Measurements from ENCODE around the gene GALNT9. TPM values are rescaled to one million over a fixed set of nuclear protein-coding genes. Genes with fewer than 3 reads are reported as not detected.
"Not testable (repeated sequence)": the region's sequence is repeated elsewhere in the genome, so short reads cannot be mapped to it uniquely, and the experiment has no call there.

GALNT9 gene
- total and polyA plus RNA-seq, 7 donors = 0.28 to 5.0 (median 2.8) TPM; not detected in 2

- no peak for TF ChIP-seq POLR2A (IDR thresholded peaks at IDR 0.05)
- no peak for TF ChIP-seq POLR2AphosphoS5 (IDR thresholded peaks at IDR 0.05)
- no peak for TF ChIP-seq CTCF (IDR thresholded peaks at IDR 0.05)
- TF ChIP-seq EP300 (IDR thresholded peaks at IDR 0.05) = no peak
- no peaks in the 10 kb centered on the region for H3K36me3 ChIP-seq
- DNase-seq = no peak
- peaks cover 0 to 52% (median 13%) of the 10 kb centered on the region in 3 donors for H3K27me3 ChIP-seq
- H3K4me1 ChIP-seq = no peaks in the 10 kb centered on the region
- H3K9me3 ChIP-seq = no peaks in the 10 kb centered on the region
- intact Hi-C loops (cut with DNase I) = no loop called here
- H3K4me3 ChIP-seq = no peak overlapping the region
- 94% methylated on average over 18 of the region's 18 CpGs for WGBS, 2 donors
- H3K27ac ChIP-seq = no peak overlapping the region
Measured at GRCh38 chr12:132296063-132296462, 33.3 kb downstream of the GALNT9 start.

- H3K4me3 ChIP-seq; H3K36me3 ChIP-seq; DNase-seq; intact Hi-C loops (cut with DNase I); H3K27ac ChIP-seq; H3K4me1 ChIP-seq; H3K9me3 ChIP-seq: not testable (repeated sequence)
- 94 to 96% methylated on average over 24 of the region's 24 CpGs for WGBS, 2 donors
- peaks cover 0 to 48% (median 13%) of the 10 kb centered on the region in 3 donors for H3K27me3 ChIP-seq
Measured at GRCh38 chr12:132295561-132295960, 33.8 kb downstream of the GALNT9 start.

GRCh38 chr12:132295101-132295526 is 34.3 kb downstream of the GALNT9 start:
- no peak for DNase-seq
- H3K4me3 ChIP-seq = no peak overlapping the region
- H3K4me1 ChIP-seq = no peaks in the 10 kb centered on the region
- TF ChIP-seq POLR2AphosphoS5 (IDR thresholded peaks at IDR 0.05) (no peak), EP300 (IDR thresholded peaks at IDR 0.05) (no peak), POLR2A (IDR thresholded peaks at IDR 0.05) (no peak), CTCF (IDR thresholded peaks at IDR 0.05) (no peak)
- H3K27ac ChIP-seq = no peak overlapping the region
- no peaks in the 10 kb centered on the region for H3K36me3 ChIP-seq
- peaks cover 0 to 48% (median 13%) of the 10 kb centered on the region in 3 donors for H3K27me3 ChIP-seq
- intact Hi-C loops (cut with DNase I) = no loop called here
- 89% methylated on average over 18 of the region's 18 CpGs for WGBS, 2 donors
- H3K9me3 ChIP-seq = no peaks in the 10 kb centered on the region

- no peak for TF ChIP-seq EP300 (IDR thresholded peaks at IDR 0.05)
- TF ChIP-seq CTCF (IDR thresholded peaks at IDR 0.05) = no peak
- TF ChIP-seq POLR2AphosphoS5 (IDR thresholded peaks at IDR 0.05) = no peak
- no peak for TF ChIP-seq POLR2A (IDR thresholded peaks at IDR 0.05)
- intact Hi-C loops (cut with DNase I) = no loop called here
- no peak overlapping the region for H3K27ac ChIP-seq
- no peaks in the 10 kb centered on the region for H3K36me3 ChIP-seq
- no peaks in the 10 kb centered on the region for H3K9me3 ChIP-seq
- no peaks in the 10 kb centered on the region for H3K4me1 ChIP-seq
- H3K27me3 ChIP-seq = peaks cover 0 to 42% (median 13%) of the 10 kb centered on the region in 3 donors
- no peak for DNase-seq
- H3K4me3 ChIP-seq = no peak overlapping the region
- 59 to 82% methylated on average over 24 of the region's 24 CpGs for WGBS, 2 donors
Measured at GRCh38 chr12:132294121-132295034, 35.0 kb downstream of the GALNT9 start.

Data from sigmoid colon (tissue), 7 donors.